ENCODE measurements around the gene OR2T2. TPM values are rescaled to one million over a fixed set of nuclear protein-coding genes. Genes with fewer than 3 reads are reported as not detected.
"Not testable (repeated sequence)": the region's sequence is repeated elsewhere in the genome, so short reads cannot be mapped to it uniquely, and the experiment has no call there.

Gene OR2T2
- total RNA-seq, 2 experiments from 2014 or later, result not detected

DNA sequence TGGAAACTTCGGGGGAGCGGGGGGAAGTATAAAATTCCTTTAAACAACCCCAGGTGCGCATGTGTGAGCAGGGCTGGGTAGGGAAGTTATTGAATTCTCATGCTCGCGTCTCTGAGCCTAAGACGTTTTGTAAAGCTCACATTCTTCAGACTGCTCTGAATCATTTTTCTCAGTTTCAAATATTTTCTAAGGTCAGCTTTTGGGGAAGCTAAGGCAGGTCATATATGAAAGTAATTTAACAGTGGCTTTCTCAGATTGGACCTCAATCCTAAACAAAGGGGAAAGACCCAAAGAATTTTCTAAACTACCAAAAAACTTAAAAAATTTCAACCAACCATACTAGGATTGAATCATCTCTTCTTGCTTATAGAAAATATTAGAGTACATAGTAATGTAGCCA lies 10.5 kb upstream of the OR2T2 start:
- H3K4me3 ChIP-seq (ENCODE audit: low read length); POLR2A ChIA-PET; DNase-seq; H3K9me3 Mint-ChIP-seq; H3K27ac Mint-ChIP-seq; H3K27me3 ChIP-seq (ENCODE audit: control insufficient read depth in 1 of 2, insufficient read depth in 2 of 2, low read length in 2 of 2); H3K36me3 Mint-ChIP-seq (ENCODE audit: low read depth); CTCF ChIA-PET; H3K27ac ChIP-seq (ENCODE audit: low read depth in 1 of 2, low read length in 2 of 2); H3K4me1 ChIP-seq (ENCODE audit: insufficient read depth, low read length); H3K9me3 ChIP-seq (ENCODE audit: control insufficient read depth in 1 of 2, insufficient read depth in 1 of 2, low read length in 2 of 2); H3K27me3 Mint-ChIP-seq; ATAC-seq (ENCODE audit: poor library complexity); H3K36me3 ChIP-seq (ENCODE audit: insufficient read depth, low read length); intact Hi-C loops (cut with DNase I, micrococcal nuclease); H3K4me1 Mint-ChIP-seq (ENCODE audit: low read depth); H3K4me3 Mint-ChIP-seq: not testable (repeated sequence)

DNA sequence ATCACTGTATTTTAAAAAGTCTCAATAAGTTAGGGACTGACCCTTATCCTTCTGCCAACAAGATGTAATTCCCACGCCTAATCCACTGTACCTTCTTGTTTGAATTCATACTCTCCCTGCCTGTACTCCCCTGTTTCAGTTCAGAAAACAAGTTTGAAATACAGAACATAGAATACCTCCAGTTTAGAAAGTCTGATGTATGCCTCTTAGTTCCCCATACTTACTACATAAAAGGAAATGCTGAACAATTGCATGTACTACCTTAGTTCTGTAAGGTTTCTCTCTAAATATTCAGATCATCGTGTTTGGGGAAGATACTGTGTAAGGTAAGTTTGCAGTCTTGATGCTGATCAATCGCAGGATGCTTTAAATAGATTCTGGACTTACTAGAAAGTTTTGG lies 9.1 kb upstream of the OR2T2 start:
- ATAC-seq (ENCODE audit: poor library complexity); CTCF ChIA-PET; H3K36me3 Mint-ChIP-seq (ENCODE audit: low read depth): not testable (repeated sequence)

DNA sequence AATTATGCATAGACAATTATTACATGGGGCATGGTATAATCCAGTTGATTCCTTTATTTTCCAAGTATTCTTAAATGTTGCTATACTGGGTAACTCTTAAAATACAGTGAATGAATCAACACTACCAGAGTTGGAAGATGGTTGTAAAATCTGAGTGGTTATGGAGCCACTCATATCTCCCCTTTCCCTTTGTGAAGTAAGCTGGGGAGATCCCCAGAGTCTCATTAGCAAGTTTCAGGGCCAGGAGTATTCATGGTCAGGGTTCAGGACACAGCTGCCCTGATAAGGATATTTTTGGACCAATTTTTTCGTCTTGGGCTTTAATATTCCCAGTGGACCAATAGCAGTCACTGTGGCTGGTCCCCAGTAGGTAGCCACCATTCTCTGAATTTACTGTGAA lies 6.8 kb upstream of the OR2T2 start:
- H3K4me3 Mint-ChIP-seq; H3K4me1 Mint-ChIP-seq (ENCODE audit: low read depth); ATAC-seq (ENCODE audit: poor library complexity); H3K4me3 ChIP-seq (ENCODE audit: low read length); H3K4me1 ChIP-seq (ENCODE audit: insufficient read depth, low read length); H3K36me3 ChIP-seq (ENCODE audit: insufficient read depth, low read length); H3K27me3 ChIP-seq (ENCODE audit: control insufficient read depth in 1 of 2, insufficient read depth in 2 of 2, low read length in 2 of 2); H3K36me3 Mint-ChIP-seq (ENCODE audit: low read depth); CTCF ChIA-PET; H3K27ac Mint-ChIP-seq; intact Hi-C loops (cut with DNase I, micrococcal nuclease); POLR2A ChIA-PET; H3K9me3 Mint-ChIP-seq; H3K27ac ChIP-seq (ENCODE audit: low read depth in 1 of 2, low read length in 2 of 2); DNase-seq; H3K27me3 Mint-ChIP-seq; H3K9me3 ChIP-seq (ENCODE audit: control insufficient read depth in 1 of 2, insufficient read depth in 1 of 2, low read length in 2 of 2): not testable (repeated sequence)

More for the DNA sequence above, 9.1 kb upstream of the OR2T2 start:
- intact Hi-C loops (cut with DNase I, micrococcal nuclease); H3K27me3 Mint-ChIP-seq; DNase-seq; H3K27me3 ChIP-seq (ENCODE audit: control insufficient read depth in 1 of 2, insufficient read depth in 2 of 2, low read length in 2 of 2); H3K4me3 ChIP-seq (ENCODE audit: low read length); H3K36me3 ChIP-seq (ENCODE audit: insufficient read depth, low read length); H3K4me1 Mint-ChIP-seq (ENCODE audit: low read depth); H3K4me3 Mint-ChIP-seq; H3K27ac ChIP-seq (ENCODE audit: low read depth in 1 of 2, low read length in 2 of 2); H3K9me3 Mint-ChIP-seq; H3K9me3 ChIP-seq (ENCODE audit: control insufficient read depth in 1 of 2, insufficient read depth in 1 of 2, low read length in 2 of 2); POLR2A ChIA-PET; H3K27ac Mint-ChIP-seq; H3K4me1 ChIP-seq (ENCODE audit: insufficient read depth, low read length): not testable (repeated sequence)

DNA sequence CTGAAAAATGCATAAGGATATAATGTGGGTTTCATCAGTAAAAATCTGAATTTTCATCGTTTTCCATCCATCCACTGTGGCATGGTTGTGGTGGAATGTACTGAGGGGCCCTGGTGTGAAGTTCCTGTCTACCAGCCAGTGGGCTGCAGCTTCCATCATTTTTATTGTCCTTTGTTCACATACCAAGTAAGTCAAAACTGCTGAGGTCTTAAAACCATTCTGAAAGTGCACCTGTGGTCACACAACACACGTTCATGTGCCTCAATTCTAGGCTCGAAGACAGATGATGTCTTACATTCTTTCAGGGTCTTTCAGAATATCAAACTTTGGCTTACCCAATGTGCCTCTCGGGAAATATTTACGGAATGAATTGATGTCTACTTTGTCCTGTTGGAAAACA lies 6.2 kb upstream of the OR2T2 start:
- H3K36me3 Mint-ChIP-seq (ENCODE audit: low read depth); H3K9me3 Mint-ChIP-seq; intact Hi-C loops (cut with DNase I, micrococcal nuclease); H3K27ac ChIP-seq (ENCODE audit: low read depth in 1 of 2, low read length in 2 of 2); H3K4me1 Mint-ChIP-seq (ENCODE audit: low read depth); H3K27me3 ChIP-seq (ENCODE audit: control insufficient read depth in 1 of 2, insufficient read depth in 2 of 2, low read length in 2 of 2); H3K27ac Mint-ChIP-seq; H3K4me3 ChIP-seq (ENCODE audit: low read length); DNase-seq; H3K27me3 Mint-ChIP-seq; H3K36me3 ChIP-seq (ENCODE audit: insufficient read depth, low read length); H3K4me3 Mint-ChIP-seq; H3K4me1 ChIP-seq (ENCODE audit: insufficient read depth, low read length); ATAC-seq (ENCODE audit: poor library complexity); POLR2A ChIA-PET; H3K9me3 ChIP-seq (ENCODE audit: control insufficient read depth in 1 of 2, insufficient read depth in 1 of 2, low read length in 2 of 2); CTCF ChIA-PET: not testable (repeated sequence)

DNA sequence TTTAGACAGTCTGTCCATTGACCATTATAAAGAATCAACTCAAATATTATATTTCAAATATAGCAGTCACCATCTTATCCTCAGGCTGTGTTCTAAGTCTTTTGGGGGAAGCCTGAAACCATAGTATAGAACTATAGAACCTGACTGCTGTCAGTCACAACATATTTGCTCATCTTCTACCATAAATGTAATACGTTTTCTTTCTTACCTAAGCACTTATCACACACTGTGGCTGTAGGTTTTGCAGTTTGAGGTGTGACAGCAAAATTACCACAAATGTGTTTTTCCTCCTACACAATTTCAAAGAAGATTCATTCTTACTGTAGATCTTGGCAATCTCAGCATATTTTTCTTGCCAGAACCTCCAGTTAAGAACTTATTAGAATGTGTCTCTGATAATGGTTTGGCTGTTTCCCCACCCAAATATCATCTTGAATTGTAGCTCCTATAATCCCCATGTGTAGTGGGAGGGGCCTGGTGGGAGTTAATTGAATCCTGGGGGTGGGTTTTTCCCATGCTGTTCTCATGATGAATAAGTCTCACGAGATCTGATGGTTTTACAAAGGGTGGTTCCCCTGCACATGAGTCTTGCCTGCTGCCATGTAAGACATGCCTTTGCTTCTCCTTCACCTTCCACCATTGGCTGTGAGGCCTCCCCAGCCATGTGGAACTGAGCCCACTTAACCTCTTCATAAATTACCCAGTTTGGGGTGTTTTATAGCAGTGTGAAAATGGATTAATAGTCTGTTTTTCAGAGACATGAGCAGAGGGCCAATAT lies 2.7 kb upstream of the OR2T2 start:
- CTCF ChIA-PET; H3K4me3 Mint-ChIP-seq; H3K4me1 Mint-ChIP-seq (ENCODE audit: low read depth); H3K4me1 ChIP-seq (ENCODE audit: insufficient read depth, low read length); H3K4me3 ChIP-seq (ENCODE audit: low read length); DNase-seq; H3K27ac ChIP-seq (ENCODE audit: low read depth in 1 of 2, low read length in 2 of 2); H3K36me3 ChIP-seq (ENCODE audit: insufficient read depth, low read length); H3K9me3 Mint-ChIP-seq; POLR2A ChIA-PET; H3K36me3 Mint-ChIP-seq (ENCODE audit: low read depth); H3K27ac Mint-ChIP-seq; H3K27me3 ChIP-seq (ENCODE audit: control insufficient read depth in 1 of 2, insufficient read depth in 2 of 2, low read length in 2 of 2); H3K9me3 ChIP-seq (ENCODE audit: control insufficient read depth in 1 of 2, insufficient read depth in 1 of 2, low read length in 2 of 2); H3K27me3 Mint-ChIP-seq; ATAC-seq (ENCODE audit: poor library complexity): not testable (repeated sequence)
- intact Hi-C loops (cut with DNase I, micrococcal nuclease), result loop anchor here in 1 of 2 experiments (5.0 kb wide), 1 partner anchor 210 kb away; no protein-coding TSS in a partner anchor

DNA sequence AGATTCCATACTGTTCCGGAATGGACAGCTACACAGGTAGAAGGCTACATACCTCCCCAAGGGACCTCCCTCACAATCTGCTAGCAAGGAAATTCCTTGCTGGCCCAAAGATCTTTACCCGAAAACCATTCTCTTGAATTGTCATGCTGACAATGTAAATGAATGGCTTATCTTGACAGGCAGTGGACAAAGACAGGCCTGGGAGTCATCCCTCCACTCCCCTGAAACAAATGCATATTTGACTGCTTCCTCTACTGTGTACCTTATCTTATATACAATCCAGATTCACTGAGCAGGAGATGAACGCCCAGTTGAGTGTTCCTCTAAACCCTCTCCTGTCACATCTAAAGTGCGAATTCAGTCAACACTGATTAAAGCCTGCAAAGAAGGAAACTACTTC lies 834 bp upstream of the OR2T2 start:
- H3K4me1 Mint-ChIP-seq (ENCODE audit: low read depth); H3K27me3 Mint-ChIP-seq; DNase-seq; H3K36me3 ChIP-seq (ENCODE audit: insufficient read depth, low read length); H3K27ac ChIP-seq (ENCODE audit: low read depth in 1 of 2, low read length in 2 of 2); H3K4me3 Mint-ChIP-seq; H3K36me3 Mint-ChIP-seq (ENCODE audit: low read depth); H3K4me3 ChIP-seq (ENCODE audit: low read length); H3K4me1 ChIP-seq (ENCODE audit: insufficient read depth, low read length); ATAC-seq (ENCODE audit: poor library complexity); CTCF ChIA-PET; H3K9me3 Mint-ChIP-seq; H3K27me3 ChIP-seq (ENCODE audit: control insufficient read depth in 1 of 2, insufficient read depth in 2 of 2, low read length in 2 of 2); H3K9me3 ChIP-seq (ENCODE audit: control insufficient read depth in 1 of 2, insufficient read depth in 1 of 2, low read length in 2 of 2); H3K27ac Mint-ChIP-seq; POLR2A ChIA-PET: not testable (repeated sequence)
- intact Hi-C loops (cut with DNase I, micrococcal nuclease), result loop anchor here in 1 of 2 experiments (5.0 kb wide), 1 partner anchor 208 kb away; no protein-coding TSS in a partner anchor

DNA sequence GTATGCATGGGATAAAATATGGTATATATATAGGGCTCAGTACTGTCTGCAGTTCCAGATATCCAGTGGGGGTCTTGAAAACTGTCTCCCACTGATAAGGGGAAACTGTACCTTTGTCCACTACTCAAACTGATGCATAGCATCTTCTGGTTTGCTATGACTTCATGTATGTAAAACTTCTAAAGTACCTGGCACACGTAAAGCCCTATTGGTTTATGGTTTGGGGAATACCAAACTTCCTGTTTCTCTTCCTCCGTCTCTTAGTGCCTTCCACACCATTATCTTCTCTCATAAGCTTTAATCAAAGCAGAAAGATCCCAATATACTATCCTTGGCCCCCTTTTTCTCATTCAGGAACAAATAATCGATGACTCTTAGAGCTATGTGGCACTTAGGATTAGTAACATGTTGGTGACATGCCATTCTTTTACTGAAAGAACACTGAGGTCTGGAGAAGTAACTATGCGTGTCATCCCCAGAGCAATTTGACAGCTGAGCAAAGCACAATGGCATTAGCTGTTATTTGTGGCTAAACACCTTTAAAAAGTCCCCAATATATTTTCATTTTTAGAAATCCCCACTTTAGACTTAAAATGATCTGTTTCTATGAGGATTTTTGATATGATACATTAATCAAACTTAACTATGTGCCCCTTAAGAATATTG lies 3.1 kb downstream of the OR2T2 start:
- H3K27me3 ChIP-seq (ENCODE audit: control insufficient read depth in 1 of 2, insufficient read depth in 2 of 2, low read length in 2 of 2); H3K27ac Mint-ChIP-seq; H3K4me3 ChIP-seq (ENCODE audit: low read length); ATAC-seq (ENCODE audit: poor library complexity); H3K36me3 ChIP-seq (ENCODE audit: insufficient read depth, low read length); H3K4me3 Mint-ChIP-seq; CTCF ChIA-PET; POLR2A ChIA-PET; DNase-seq; H3K27ac ChIP-seq (ENCODE audit: low read depth in 1 of 2, low read length in 2 of 2); H3K36me3 Mint-ChIP-seq (ENCODE audit: low read depth); H3K9me3 ChIP-seq (ENCODE audit: control insufficient read depth in 1 of 2, insufficient read depth in 1 of 2, low read length in 2 of 2); H3K4me1 Mint-ChIP-seq (ENCODE audit: low read depth); H3K4me1 ChIP-seq (ENCODE audit: insufficient read depth, low read length); H3K9me3 Mint-ChIP-seq; intact Hi-C loops (cut with DNase I, micrococcal nuclease); H3K27me3 Mint-ChIP-seq: not testable (repeated sequence)

Data from CD4-positive, alpha-beta T cell (primary cell).